SK-N-SH (cell line): ENCODE data around the gene AGAP1.

Experiments used
- FOSL2 ChIP-seq: IDR thresholded peaks from 2 replicates; pipeline ENCODE4 v1.4.0; 2012; ENCODE audit warnings: low read depth, mild to moderate bottlenecking, moderate library complexity, borderline replicate concordance
- FOXJ3 ChIP-seq: sonication (generic); formaldehyde crosslinking; IDR thresholded peaks from 2 replicates; pipeline ENCODE4 v1.5.1; 2020; ENCODE audit warnings: mild to moderate bottlenecking, missing genetic modification reagents
- FOXM1 ChIP-seq: IDR thresholded peaks from 2 replicates; pipeline ENCODE4 v1.4.0; 2012; ENCODE audit warnings: low read depth, mild to moderate bottlenecking
- JUND ChIP-seq: IDR thresholded peaks from 2 replicates; pipeline ENCODE4 v1.4.0; 2012
- POLR2AphosphoS5 ChIP-seq: IDR thresholded peaks from 2 replicates; pipeline ENCODE4 v1.6.1; 2012; ENCODE audit warnings: low read depth, low read length
- RFX5 ChIP-seq: IDR thresholded peaks from 2 replicates; pipeline ENCODE4 v1.6.1; 2012; ENCODE audit warnings: mild to moderate bottlenecking, improper control_type of control experiment, low read length
- SIN3A ChIP-seq: IDR thresholded peaks from 2 replicates; pipeline ENCODE4 v1.6.1; 2012; ENCODE audit warnings: low read depth, mild to moderate bottlenecking, low read length, moderate library complexity, borderline replicate concordance
- SMC3 ChIP-seq: IDR thresholded peaks from 2 replicates; pipeline ENCODE4 v1.6.1; 2012; ENCODE audit warnings: low read depth, low read length, improper control_type of control experiment
- TAF1 ChIP-seq: IDR thresholded peaks from 2 replicates; pipeline ENCODE4 v1.6.1; 2012; ENCODE audit warnings: low read depth, mild to moderate bottlenecking, low read length, moderate library complexity, borderline replicate concordance
- TEAD4 ChIP-seq: IDR thresholded peaks from 2 replicates; pipeline ENCODE4 v1.4.0; 2012; ENCODE audit warnings: mild to moderate bottlenecking, borderline replicate concordance; ENCODE audit not compliant: insufficient read depth
- TF ChIP-seq, protein P1 (sequence below): IDR thresholded peaks from 2 replicates; pipeline ENCODE4 v1.6.1; 2012; ENCODE audit warnings: mild to moderate bottlenecking, low read depth, low read length, moderate library complexity
- TF ChIP-seq, protein P2 (sequence below): fragments of 200-600 bp; sonication (generic); IDR thresholded peaks from 2 replicates; pipeline ENCODE4 v1.6.1; 2017; ENCODE audit warnings: antibody characterized with exemption, mild to moderate bottlenecking, moderate library complexity

DNA sequence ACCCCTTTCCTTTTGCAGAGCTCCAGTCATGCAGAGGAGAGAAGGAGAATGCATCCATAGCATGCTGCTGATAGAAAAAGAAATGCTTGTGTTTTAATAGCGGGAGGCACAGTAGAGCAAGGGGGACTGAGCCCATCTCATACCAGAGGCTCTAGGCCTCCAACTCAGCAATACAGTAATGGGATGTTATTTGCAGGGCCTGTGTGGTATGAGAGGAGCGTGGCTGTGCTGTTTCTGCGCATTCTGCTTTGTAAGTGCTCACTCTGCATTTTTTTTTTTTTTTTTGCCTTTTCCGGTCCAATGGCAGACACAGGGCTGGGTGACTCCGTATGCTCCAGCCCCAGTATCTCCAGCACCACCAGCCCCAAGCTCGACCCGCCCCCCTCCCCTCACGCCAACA is 474.3 kb downstream of the AGAP1 start:
- TF ChIP-seq FOXJ3 (CRISPR knock-in tag), result no peak
- TF ChIP-seq TAF1, result no peak
- no peak for TF ChIP-seq POLR2AphosphoS5
- TF ChIP-seq, protein P1, sequence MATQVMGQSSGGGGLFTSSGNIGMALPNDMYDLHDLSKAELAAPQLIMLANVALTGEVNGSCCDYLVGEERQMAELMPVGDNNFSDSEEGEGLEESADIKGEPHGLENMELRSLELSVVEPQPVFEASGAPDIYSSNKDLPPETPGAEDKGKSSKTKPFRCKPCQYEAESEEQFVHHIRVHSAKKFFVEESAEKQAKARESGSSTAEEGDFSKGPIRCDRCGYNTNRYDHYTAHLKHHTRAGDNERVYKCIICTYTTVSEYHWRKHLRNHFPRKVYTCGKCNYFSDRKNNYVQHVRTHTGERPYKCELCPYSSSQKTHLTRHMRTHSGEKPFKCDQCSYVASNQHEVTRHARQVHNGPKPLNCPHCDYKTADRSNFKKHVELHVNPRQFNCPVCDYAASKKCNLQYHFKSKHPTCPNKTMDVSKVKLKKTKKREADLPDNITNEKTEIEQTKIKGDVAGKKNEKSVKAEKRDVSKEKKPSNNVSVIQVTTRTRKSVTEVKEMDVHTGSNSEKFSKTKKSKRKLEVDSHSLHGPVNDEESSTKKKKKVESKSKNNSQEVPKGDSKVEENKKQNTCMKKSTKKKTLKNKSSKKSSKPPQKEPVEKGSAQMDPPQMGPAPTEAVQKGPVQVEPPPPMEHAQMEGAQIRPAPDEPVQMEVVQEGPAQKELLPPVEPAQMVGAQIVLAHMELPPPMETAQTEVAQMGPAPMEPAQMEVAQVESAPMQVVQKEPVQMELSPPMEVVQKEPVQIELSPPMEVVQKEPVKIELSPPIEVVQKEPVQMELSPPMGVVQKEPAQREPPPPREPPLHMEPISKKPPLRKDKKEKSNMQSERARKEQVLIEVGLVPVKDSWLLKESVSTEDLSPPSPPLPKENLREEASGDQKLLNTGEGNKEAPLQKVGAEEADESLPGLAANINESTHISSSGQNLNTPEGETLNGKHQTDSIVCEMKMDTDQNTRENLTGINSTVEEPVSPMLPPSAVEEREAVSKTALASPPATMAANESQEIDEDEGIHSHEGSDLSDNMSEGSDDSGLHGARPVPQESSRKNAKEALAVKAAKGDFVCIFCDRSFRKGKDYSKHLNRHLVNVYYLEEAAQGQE, result no peak
- TF ChIP-seq SIN3A, result no peak
- TF ChIP-seq, protein P2, sequence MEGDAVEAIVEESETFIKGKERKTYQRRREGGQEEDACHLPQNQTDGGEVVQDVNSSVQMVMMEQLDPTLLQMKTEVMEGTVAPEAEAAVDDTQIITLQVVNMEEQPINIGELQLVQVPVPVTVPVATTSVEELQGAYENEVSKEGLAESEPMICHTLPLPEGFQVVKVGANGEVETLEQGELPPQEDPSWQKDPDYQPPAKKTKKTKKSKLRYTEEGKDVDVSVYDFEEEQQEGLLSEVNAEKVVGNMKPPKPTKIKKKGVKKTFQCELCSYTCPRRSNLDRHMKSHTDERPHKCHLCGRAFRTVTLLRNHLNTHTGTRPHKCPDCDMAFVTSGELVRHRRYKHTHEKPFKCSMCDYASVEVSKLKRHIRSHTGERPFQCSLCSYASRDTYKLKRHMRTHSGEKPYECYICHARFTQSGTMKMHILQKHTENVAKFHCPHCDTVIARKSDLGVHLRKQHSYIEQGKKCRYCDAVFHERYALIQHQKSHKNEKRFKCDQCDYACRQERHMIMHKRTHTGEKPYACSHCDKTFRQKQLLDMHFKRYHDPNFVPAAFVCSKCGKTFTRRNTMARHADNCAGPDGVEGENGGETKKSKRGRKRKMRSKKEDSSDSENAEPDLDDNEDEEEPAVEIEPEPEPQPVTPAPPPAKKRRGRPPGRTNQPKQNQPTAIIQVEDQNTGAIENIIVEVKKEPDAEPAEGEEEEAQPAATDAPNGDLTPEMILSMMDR, result no peak
- no peak for TF ChIP-seq FOXM1
- TF ChIP-seq TEAD4, result no peak
- no peak for TF ChIP-seq SMC3
- no peak for TF ChIP-seq RFX5
- no peak for TF ChIP-seq FOSL2
- no peak for TF ChIP-seq JUND
